ENCODE measurements around the gene HECTD2. TPM values are rescaled to one million over a fixed set of nuclear protein-coding genes. Genes with fewer than 3 reads are reported as not detected.

Gene HECTD2, protein sequence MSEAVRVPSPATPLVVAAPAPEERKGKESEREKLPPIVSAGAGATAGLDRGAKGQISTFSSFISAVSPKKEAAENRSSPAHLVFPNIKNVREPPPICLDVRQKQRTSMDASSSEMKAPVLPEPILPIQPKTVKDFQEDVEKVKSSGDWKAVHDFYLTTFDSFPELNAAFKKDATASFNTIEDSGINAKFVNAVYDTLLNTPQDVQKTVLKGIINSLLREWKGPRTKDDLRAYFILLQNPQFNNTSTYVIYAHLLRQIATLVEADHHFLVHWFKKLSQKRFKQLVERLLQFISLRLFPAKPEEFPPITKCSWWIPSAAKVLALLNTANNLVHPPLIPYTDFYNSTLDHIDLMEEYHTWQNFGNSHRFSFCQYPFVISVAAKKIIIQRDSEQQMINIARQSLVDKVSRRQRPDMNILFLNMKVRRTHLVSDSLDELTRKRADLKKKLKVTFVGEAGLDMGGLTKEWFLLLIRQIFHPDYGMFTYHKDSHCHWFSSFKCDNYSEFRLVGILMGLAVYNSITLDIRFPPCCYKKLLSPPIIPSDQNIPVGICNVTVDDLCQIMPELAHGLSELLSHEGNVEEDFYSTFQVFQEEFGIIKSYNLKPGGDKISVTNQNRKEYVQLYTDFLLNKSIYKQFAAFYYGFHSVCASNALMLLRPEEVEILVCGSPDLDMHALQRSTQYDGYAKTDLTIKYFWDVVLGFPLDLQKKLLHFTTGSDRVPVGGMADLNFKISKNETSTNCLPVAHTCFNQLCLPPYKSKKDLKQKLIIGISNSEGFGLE
- total RNA-seq: 5.3 and 5.5 TPM in 2 replicates

GRCh38 chr10:91409869-91410637 lies at the start of gene HECTD2:
Gene HECTD2, plus strand, starts transcription at chr10:91410344. Its CDS starts 95 bp downstream, at chr10:91410439.

Other genes with a start within 250 kb of the HECTD2 start
- 17.9 and 19.5 TPM in 2 replicates for gene PCGF5, start 189.7 kb upstream of the HECTD2 start, total RNA-seq
- 146 and 190 TPM in 2 replicates for gene PPP1R3C, start 222.7 kb downstream of the HECTD2 start, total RNA-seq

Data from smooth muscle cell of bladder (primary cell).